Activated CD8-positive, alpha-beta memory T cell treated with anti-CD3 and anti-CD28 coated beads, Interleukin-2, amount 50 U/mL, for 4 hours (primary cell): Measurements from ENCODE around the gene DDT.
"Not testable (repeated sequence)": the region's sequence is repeated elsewhere in the genome, so short reads cannot be mapped to it uniquely, and the experiment has no call there.

Experiments used
- DNase-seq: peaks from one replicate; pipeline ENCODE4 v3.0.0-alpha.2; 2020

DDT gene

DNA sequence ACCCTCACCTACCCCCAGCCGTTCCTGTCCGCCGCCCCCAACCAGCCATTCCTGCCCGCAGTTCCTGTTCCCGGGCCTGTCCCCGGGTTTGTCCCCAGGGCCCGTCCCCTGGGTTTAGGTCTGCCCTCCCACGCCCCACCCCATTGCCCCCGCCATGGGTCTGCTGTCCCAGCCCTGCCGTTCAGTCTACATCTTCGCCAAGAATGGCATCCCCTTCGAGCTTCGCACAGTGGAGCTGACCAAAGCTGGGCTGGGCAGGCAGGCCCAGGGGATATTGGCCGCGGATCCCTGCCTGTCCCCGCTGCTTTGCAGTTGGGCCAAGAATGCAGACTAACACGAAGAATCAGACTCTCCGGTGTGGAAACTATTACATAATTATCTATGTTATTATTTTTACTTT is 24.5 kb downstream of the DDT start:
- DNase-seq, result not testable (repeated sequence)

DNA sequence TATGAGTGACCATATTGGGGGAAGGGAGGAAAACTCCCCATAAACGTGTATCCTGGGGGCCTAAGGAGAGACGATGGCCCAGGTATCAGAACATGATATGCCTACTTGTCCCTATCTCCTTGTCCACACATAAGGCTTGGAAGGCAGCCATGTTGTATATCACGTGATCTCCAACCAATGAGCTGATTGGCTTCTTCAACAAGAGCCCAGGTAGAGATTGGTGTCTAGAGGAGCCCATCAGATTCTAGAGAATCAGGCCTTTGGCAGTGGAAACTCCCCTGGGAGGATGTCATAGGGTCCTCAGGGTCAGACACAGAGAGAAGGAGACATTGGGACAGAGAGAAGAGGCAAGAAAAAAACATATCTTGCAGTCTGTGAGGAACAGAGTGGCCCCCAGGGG is 26.9 kb downstream of the DDT start:
- not testable (repeated sequence) for DNase-seq

DNA sequence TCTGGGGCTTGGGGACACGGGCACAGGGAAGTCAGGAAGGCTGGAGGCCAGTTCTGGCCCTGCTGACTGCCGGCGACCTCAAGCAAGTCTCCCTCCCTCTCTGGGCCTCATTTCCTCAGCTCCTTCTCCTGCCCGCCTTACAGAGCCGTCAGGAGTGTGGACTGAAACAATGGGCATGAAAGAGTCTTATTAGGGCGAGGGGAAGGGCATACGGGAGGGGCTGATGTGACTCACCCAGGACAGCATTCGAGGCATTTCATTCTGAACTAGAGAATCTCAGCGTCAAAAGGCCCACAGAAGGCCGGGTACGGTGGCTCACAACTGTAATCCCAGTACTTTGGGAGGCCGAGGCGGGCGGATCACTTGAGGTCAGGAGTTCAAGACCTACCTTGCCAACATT is 34.1 kb downstream of the DDT start:
- DNase-seq, result not testable (repeated sequence)

DNA sequence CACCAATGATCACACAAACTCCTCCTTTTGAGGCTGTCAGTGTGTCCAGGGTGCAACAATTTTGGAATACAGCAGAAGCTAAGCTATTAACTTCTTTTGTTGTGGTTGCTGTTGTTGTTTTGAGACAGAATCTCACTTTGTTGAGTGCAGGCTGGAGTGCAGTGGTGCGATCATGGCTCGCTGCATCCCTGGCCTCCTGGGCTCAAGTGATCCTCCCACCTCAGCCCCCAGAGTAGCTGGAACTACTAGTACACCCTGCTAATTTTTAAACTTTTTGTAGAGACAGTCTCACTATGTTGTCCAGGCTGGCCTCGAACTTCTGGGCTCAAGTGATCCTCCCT is 35.3 kb downstream of the DDT start:
- no peak for DNase-seq

DNA sequence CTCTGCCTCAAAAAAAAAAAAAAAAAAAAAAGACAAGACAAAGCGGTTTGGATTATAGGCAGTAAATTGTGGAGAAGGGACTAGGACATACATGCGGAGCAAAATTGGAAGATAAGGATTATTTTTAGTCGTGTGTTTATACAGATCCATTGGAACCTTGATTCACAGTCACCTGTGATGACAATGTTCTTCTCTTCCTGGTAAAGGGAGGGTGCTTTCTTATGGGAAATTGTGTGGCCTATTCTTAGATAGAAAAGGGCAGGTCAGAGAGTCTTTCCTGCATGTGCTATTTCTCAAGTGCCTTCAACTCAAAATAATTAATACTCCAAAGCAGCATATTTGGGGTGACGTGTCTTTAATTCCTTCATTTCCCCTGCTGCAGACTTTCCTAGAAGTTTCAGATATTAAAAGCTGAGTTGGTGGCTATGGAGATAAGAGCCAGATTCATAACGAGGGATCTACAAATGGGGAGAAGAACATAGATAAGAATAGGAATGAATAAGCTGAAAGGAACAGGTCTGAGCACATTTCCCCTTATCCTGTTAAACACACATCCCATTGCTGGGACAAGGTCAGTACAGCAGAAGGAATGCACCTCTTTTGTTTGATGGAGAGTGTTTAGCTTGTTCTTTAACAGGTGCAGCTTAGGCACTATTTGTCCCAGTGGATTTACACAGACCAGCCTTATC is 35.8 kb downstream of the DDT start:
- DNase-seq, result no peak

DNA sequence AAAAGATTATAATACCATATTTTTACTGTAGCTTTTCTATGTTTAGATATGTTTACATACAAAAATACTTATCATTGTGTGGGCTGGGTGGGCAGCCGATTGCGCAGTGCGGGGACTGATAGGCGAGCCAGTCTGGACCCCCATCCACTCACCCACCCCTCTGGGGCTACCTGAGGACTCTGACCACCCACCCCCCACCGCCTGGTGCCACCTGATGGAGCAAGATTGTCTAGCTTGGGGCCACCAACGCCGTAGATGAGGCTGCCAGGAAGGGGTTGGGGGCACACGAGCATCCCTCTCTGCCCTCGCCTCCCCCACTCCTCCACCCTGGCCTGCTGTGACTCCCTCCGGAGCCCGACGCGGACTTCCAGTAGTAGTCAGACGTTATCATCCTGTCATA is 47.7 kb downstream of the DDT start:
- DNase-seq, result no peak

DNA sequence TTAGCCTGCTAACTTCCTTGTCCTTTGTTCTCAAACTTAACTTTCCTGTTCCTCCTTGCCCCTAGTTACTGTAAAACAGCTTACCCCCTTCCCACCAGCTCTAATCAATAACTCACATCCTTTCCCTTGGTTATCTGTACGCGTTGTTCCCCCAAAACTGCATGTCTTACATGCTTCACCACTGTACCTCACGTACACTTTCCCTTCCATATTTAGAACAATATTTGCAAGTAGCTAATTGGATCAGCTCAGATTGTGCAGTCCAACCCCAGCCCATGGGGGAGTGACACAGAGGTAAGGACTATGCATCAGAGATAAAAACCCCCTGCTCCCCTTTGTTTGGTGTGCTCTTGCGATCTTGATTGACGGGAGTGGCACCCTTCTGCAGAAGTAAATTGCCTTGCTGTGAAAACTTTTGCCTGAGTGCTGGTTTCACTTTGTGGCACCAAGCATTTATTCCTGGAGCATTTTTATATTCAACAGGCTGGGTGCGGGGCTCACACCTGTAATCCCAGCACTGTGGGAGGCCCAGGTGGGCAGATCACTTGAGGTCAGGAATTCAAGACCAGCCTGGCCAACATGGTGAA is 49.1 kb downstream of the DDT start:
- no peak for DNase-seq

DNA sequence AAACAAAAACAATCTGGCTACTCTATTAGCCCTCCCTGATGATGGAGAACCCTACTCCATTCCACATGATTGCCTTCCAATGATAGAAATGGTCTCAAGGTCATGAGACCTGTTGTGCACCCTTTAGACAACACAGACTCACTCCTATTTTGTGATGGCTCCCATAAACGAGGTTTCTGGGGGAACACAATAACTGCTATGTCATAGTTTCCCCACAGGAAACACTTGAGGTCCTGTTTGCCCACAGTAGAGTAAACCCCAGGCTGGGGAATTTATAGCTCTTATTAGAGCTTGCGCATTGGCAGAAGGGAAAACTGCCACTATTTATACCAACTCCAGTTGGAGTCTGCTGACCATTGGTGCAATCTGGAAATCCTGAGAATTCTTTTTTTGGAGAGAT is 51.3 kb downstream of the DDT start:
- DNase-seq, result no peak

DNA sequence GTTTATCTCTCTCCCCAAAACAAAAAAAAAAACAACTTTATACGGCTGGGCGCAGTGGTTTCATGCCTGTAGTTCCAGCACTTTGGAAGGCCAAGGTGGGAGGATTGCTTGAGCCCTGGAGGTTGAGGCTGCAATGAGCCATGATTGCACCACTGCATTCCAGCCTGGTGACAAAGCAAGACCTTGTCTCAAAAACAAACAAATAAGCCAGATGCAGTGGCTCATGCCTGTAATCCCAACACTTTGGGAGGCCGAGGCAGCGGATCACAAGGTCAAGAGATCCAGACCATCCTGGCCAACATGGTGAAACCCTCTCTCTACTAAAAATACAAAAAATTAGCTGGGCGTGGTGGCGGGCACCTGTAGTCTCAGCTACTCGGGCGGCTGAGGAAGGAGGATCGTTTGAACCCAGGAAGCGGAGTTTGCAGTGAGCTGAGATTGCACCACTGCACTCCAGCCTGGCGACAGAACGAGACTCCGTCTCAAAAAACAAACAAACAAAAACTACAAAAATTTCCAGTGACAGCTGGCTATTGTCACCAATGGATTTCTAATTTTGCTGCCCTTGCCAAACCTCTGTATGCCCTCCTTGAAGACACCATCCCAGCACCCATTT is 52.5 kb downstream of the DDT start:
- DNase-seq, result not testable (repeated sequence)
